ENCODE data around the gene PHLDA2. TPM values are rescaled to one million over a fixed set of nuclear protein-coding genes. Genes with fewer than 3 reads are reported as not detected.
A peak's percentile ranks its signal among the peaks of the same experiment; 100 is the strongest.

The PHLDA2 gene
- total RNA-seq, 1 experiment from 2014 or later, result 195 TPM

DNA sequence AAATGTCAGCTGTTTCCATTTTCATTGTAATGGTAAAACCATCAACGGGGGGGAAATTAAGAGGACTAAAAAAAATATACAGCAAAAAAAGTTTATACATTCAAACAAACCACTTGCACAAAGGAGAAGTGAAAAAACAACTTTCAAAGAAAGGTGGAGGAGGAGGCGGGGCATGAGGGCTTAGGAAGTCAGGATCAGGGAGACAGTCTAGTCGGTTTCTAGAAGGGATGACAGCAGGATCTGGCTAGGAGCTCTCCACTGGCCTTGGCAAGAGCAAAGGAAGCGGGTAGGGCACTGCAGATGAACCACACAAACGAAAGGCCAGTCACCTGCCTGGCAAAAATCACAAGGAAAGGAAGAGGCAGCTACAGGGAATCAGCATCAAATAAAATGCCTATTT is 31.9 kb upstream of the PHLDA2 start:
- BruUV-seq (replicated peaks), result no TSS peak
- TF ChIP-seq POLR2AphosphoS5 (IDR thresholded peaks at IDR 0.05; ENCODE audit: low read depth, low read length) (no peak), TCF7L2 (IDR thresholded peaks at IDR 0.05; ENCODE audit: low read depth, low read length) (no peak), SIN3A (IDR thresholded peaks at IDR 0.05; ENCODE audit: borderline replicate concordance, insufficient read depth, low read depth, low read length) (no peak)
- TF ChIP-seq, protein P1, sequence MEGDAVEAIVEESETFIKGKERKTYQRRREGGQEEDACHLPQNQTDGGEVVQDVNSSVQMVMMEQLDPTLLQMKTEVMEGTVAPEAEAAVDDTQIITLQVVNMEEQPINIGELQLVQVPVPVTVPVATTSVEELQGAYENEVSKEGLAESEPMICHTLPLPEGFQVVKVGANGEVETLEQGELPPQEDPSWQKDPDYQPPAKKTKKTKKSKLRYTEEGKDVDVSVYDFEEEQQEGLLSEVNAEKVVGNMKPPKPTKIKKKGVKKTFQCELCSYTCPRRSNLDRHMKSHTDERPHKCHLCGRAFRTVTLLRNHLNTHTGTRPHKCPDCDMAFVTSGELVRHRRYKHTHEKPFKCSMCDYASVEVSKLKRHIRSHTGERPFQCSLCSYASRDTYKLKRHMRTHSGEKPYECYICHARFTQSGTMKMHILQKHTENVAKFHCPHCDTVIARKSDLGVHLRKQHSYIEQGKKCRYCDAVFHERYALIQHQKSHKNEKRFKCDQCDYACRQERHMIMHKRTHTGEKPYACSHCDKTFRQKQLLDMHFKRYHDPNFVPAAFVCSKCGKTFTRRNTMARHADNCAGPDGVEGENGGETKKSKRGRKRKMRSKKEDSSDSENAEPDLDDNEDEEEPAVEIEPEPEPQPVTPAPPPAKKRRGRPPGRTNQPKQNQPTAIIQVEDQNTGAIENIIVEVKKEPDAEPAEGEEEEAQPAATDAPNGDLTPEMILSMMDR (IDR thresholded peaks at IDR 0.05), result no peak
- TF ChIP-seq, protein P2, sequence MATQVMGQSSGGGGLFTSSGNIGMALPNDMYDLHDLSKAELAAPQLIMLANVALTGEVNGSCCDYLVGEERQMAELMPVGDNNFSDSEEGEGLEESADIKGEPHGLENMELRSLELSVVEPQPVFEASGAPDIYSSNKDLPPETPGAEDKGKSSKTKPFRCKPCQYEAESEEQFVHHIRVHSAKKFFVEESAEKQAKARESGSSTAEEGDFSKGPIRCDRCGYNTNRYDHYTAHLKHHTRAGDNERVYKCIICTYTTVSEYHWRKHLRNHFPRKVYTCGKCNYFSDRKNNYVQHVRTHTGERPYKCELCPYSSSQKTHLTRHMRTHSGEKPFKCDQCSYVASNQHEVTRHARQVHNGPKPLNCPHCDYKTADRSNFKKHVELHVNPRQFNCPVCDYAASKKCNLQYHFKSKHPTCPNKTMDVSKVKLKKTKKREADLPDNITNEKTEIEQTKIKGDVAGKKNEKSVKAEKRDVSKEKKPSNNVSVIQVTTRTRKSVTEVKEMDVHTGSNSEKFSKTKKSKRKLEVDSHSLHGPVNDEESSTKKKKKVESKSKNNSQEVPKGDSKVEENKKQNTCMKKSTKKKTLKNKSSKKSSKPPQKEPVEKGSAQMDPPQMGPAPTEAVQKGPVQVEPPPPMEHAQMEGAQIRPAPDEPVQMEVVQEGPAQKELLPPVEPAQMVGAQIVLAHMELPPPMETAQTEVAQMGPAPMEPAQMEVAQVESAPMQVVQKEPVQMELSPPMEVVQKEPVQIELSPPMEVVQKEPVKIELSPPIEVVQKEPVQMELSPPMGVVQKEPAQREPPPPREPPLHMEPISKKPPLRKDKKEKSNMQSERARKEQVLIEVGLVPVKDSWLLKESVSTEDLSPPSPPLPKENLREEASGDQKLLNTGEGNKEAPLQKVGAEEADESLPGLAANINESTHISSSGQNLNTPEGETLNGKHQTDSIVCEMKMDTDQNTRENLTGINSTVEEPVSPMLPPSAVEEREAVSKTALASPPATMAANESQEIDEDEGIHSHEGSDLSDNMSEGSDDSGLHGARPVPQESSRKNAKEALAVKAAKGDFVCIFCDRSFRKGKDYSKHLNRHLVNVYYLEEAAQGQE (IDR thresholded peaks at IDR 0.05; ENCODE audit: insufficient read depth in 1 of 2, low read depth in 2 of 2, low read length in 1 of 2), result no peak
- Histone ChIP-seq H3K36me3 (ENCODE audit: control insufficient read depth, insufficient read depth, low read length) (peaks cover 55% of the 10 kb centered on the region), H3K27ac (ENCODE audit: low read length) (no peak overlapping the region), H3K9me3 (ENCODE audit: control insufficient read depth, insufficient read depth, low read depth, low read length) (no peaks in the 10 kb centered on the region), H3K27me3 (ENCODE audit: control insufficient read depth, insufficient read depth, low read length) (no peaks in the 10 kb centered on the region), H3K4me1 (ENCODE audit: control insufficient read depth, insufficient read depth, low read length) (no peaks in the 10 kb centered on the region), H3K4me3 (ENCODE audit: low read depth in 2 of 2, low read length in 2 of 2) (no peak overlapping the region)
- POLR2A ChIA-PET, result no interaction called here
- CTCF ChIA-PET, result no interaction called here
- ATAC-seq (no peak), DNase-seq (ENCODE audit: low read depth, low spot score) (no peak)
- in situ Hi-C loops (cut with HindIII; ENCODE audit: low pct_unique_long_range_greater_than_20kb, low sequenced_read_pairs), result no loop called here
- intact Hi-C loops (cut with micrococcal nuclease; ENCODE audit: unreplicated experiment), result no loop called here

DNA sequence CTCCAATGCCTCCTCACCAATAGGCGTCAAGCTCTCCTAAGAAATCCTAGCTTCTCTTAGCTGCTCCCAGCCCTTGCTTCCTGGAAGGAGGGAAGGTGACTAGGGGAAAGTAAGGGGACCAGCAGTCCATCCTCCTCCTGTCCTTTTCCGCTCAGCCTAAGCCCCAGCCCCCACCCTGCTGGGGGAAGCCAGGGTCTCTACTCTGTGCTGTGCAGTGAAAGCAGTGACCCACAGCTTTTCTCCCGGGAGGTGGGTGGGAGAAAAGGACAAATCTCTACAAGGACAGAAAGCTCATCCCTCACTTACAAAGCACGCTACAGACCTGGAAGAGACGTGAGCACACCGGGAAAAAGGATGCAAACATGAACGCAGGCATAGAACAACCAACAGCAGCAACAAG is 30.9 kb upstream of the PHLDA2 start:
- BruUV-seq (replicated peaks), result no TSS peak
- TF ChIP-seq, protein P1 (IDR thresholded peaks at IDR 0.05), result no peak
- H3K4me1 ChIP-seq (ENCODE audit: control insufficient read depth, insufficient read depth, low read length), result no peaks in the 10 kb centered on the region
- DNase-seq (ENCODE audit: low read depth, low spot score), result no peak
- H3K4me3 ChIP-seq (ENCODE audit: low read depth in 2 of 2, low read length in 2 of 2), result no peak overlapping the region
- ChIA-PET POLR2A (no interaction called here), CTCF (no interaction called here)
- no peaks in the 10 kb centered on the region for H3K27me3 ChIP-seq (ENCODE audit: control insufficient read depth, insufficient read depth, low read length)
- H3K27ac ChIP-seq (ENCODE audit: low read length), result no peak overlapping the region
- H3K9me3 ChIP-seq (ENCODE audit: control insufficient read depth, insufficient read depth, low read depth, low read length), result no peaks in the 10 kb centered on the region
- in situ Hi-C loops (cut with HindIII; ENCODE audit: low pct_unique_long_range_greater_than_20kb, low sequenced_read_pairs) (no loop called here), intact Hi-C loops (cut with micrococcal nuclease; ENCODE audit: unreplicated experiment) (no loop called here)
- H3K36me3 ChIP-seq (ENCODE audit: control insufficient read depth, insufficient read depth, low read length), result peaks cover 60% of the 10 kb centered on the region
- ATAC-seq, result no peak

DNA sequence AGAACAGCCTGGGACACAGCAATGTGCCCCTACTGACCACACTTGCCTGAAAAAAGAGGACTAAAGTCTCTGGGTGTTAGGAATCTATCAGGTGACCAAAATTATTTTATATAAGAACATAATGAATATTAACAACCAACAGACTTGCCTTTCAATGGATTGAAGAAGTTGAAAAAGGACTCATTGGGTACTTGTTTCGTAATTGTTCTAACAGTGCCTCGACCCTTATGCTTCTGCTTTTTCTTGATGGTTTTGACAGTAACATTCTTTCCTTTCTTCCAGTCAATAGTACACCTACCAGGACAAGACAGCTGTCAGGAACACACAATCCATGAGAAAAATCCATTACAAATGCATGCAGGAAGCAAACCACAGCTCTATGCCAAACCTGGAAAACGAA is 29.0 kb upstream of the PHLDA2 start:
- ATAC-seq, result no peak
- POLR2A ChIA-PET, result no interaction called here
- peaks cover 69% of the 10 kb centered on the region for H3K36me3 ChIP-seq (ENCODE audit: control insufficient read depth, insufficient read depth, low read length)

More for the DNA sequence above, 29.0 kb upstream of the PHLDA2 start:
- Histone ChIP-seq H3K27ac (ENCODE audit: low read length) (no peak overlapping the region), H3K27me3 (ENCODE audit: control insufficient read depth, insufficient read depth, low read length) (no peaks in the 10 kb centered on the region), H3K4me1 (ENCODE audit: control insufficient read depth, insufficient read depth, low read length) (no peaks in the 10 kb centered on the region), H3K9me3 (ENCODE audit: control insufficient read depth, insufficient read depth, low read depth, low read length) (no peaks in the 10 kb centered on the region), H3K4me3 (ENCODE audit: low read depth in 2 of 2, low read length in 2 of 2) (no peak overlapping the region)
- in situ Hi-C loops (cut with HindIII; ENCODE audit: low pct_unique_long_range_greater_than_20kb, low sequenced_read_pairs), result no loop called here
- TF ChIP-seq, protein P2 (IDR thresholded peaks at IDR 0.05; ENCODE audit: insufficient read depth in 1 of 2, low read depth in 2 of 2, low read length in 1 of 2), result no peak
- 0 out of 2 replicates have a peak, but pooled peaks have one; percentile 12 for TF ChIP-seq POLR2AphosphoS5 (IDR thresholded peaks at IDR 0.05; ENCODE audit: low read depth, low read length)
- TF ChIP-seq TCF7L2 (IDR thresholded peaks at IDR 0.05; ENCODE audit: low read depth, low read length), result no peak
- TF ChIP-seq, protein P1 (IDR thresholded peaks at IDR 0.05), result no peak
- no peak for DNase-seq (ENCODE audit: low read depth, low spot score)
- CTCF ChIA-PET, result no interaction called here
- intact Hi-C loops (cut with micrococcal nuclease; ENCODE audit: unreplicated experiment), result no loop called here
- no TSS peak for BruUV-seq (replicated peaks)

Measured in Panc1 (cell line).